UCSD-AML1 (cell line): ENCODE data around the gene CABP4.

ENCODE experiments used
- DNase-seq: peaks from one replicate; lab custom pipeline; 2025; ENCODE audit not compliant: unreplicated experiment; lab: John Stamatoyannopoulos, UW

The CABP4 gene

DNA sequence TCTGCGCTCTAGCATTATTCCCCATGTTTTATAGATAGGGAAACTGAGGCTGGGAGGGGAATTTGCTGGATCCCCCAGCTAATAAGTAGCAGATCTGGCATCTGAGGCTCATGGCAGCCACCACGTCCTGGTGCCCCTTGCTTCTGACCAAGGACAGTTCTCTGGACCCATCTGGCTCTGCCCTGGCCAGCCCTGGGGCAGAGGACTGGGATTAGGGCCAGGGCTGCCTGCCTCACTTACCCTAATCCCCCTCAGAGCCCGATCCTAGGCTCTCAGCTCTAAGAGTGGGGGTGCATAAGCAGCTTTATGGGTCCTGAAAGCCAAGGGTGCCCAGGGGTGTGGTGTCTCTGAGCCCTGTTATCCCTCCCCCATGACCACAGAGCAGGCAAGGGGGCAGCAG, at the start of gene CABP4:
Gene CABP4, plus strand, starts transcription at position 301 of the 400 bp plus-strand sequence. Its CDS starts 70 bp downstream, at position 371.
- DNase-seq = no peak

DNA sequence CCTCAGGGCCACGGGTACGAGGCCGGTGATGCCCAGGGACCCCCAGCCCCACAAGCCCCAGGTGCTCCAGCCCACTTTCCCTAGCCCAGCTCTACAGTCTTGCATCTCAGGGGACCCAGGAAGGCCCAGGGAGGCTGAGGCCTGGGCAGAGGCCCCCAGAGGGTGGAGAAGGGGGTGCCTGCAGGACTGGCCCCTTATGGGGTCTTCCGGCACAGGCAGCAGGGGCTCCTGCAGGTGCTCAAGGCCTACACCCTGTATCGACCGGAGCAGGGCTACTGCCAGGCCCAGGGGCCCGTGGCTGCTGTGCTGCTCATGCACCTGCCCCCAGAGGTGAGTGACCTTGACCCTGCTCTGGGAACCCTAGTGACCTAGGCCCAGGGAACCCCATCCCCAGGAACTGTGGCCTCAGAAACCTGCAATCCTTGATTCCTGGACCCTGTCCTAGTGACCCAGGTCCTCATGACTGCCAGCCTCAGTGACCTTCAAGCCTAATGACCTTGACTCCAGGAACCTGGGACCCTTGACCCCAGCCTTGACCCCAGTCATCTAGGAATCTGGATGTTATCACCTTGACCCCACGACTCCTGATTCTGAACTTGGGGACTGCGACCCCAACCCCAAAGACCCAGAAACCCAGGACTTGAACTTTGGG, 49.3 kb upstream of the CABP4 start:
- DNase-seq = no peak

DNA sequence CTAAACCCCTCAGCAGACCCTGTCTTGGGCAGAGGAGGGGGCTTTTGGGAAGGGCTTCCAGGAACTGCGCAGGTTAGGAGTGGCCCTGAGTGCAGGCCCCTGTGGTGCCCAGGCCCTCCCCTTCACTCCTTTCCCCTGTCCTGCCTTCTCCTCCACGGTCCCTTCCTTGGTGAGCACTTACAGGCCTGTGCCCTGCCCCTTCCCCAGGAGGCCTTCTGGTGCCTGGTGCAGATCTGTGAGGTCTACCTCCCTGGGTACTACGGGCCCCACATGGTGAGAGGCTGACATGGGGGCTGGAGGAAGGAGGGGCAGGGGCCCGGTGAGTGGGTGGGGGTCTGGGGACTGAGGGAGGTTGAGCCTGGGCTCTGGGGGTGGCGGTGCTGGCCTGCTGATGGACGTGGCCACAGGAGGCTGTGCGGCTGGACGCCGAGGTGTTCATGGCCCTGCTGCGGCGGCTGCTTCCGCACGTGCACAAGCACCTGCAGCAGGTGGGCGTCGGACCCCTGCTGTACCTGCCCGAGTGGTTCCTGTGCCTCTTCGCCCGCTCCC, 48.7 kb upstream of the CABP4 start:
- no peak for DNase-seq

DNA sequence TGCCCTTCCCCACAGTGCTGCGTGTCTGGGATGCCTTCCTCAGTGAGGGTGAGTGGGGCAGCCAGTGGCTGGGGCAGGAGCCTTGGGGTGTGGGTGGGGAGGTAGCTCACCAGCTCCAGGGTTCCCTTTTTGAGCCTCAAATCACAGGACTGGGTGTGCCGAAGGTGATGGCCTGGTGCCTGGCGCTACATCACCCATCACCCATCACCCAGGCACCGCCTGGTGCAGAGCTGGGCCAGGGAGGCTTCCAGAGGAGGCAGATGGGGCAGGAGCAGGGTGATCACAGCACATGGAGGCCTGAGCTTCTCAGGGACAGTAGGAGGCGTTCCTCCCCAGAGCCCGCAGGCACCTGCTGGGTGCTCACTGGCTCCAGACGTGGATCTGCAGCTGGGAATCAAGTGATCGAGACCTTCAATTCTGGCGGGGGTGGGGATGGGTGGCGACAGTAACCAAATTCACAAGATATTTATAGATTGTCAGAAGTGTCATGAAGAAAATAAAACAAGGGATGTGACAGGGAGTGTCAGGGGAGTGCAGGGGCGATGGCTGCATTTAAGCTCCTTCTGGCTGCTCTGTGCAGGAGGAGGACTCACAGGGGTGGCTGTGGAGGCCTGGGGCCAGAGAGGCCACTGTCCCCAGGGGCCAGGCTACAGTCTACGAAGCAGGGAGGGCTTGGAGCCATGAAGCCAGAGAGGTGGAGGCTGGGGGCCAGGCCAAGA, 48.0 kb upstream of the CABP4 start:
- no peak for DNase-seq

DNA sequence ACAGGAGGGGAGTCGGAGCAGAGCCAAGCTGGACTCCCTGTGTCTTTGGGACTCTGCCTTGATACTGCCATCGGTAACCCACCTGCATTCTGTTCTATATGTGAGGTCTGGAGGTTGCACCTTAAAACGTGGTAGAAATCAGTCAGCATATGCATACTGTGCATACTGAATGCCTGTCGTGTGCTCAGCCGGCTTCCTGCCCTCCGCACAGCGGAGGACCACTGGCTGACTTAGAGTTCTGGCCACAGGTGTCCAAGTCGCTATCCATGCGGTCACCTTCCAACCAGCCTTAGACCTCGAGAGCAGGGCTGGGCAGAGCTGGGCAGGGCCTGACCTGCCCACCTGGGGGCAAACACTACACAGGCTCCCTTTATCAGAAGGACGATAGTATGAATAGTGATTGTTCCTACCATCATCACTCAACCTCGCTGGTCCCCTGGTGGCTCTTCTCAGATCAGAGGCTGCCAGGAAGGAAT, 47.4 kb upstream of the CABP4 start:
- DNase-seq = no peak

DNA sequence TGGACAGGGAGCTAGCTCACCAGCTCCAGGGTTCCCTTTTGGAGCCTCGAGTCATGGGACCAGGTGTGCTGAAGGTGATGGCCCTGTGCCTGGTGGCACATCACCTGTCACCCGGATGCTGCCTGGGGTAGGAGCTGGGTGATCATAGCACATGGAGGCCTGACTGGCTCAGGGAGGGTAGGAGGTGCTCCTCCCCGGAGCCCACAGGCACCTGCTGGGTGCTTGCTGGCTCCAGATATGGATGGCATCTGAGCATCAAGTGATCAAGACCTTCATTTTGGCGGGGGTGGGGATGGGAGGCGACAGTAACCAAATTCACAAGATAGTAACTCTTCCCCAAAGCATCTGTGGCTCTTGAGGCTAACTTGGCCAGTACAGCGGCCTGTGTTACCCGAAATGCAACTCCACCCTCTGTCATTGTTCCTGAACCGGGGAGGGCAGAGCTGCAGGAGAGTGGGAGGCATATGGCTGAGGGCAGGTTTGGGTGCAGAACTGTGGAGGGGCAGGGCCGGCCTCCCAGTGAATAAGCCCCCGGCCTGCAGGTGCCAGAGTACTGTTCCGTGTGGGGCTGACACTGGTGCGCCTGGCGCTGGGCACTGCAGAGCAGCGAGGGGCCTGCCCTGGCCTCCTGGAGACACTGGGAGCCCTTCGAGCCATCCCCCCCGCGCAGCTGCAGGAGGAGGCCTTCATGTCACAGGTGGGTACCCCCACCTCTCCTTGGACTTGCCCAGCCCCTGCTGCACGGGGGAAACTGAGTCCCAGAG, 46.5 kb upstream of the CABP4 start:
- no peak for DNase-seq

DNA sequence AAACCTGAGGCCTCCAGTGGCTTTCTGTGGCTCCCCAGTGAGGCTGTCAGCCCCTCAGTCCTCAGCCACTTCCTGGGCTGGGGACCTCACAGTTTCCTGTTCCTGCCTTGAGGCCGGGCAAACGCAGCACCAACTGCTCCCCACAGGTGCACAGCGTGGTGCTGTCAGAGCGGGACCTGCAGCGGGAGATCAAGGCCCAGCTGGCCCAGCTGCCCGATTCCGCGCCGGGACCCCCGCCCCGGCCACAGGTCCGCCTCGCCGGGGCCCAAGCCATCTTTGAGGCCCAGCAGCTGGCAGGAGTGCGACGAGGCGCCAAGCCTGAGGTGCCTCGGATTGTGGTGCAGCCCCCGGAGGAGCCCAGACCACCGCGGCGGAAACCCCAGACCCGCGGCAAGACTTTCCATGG, 45.9 kb upstream of the CABP4 start:
- DNase-seq = peak; percentile 72

DNA sequence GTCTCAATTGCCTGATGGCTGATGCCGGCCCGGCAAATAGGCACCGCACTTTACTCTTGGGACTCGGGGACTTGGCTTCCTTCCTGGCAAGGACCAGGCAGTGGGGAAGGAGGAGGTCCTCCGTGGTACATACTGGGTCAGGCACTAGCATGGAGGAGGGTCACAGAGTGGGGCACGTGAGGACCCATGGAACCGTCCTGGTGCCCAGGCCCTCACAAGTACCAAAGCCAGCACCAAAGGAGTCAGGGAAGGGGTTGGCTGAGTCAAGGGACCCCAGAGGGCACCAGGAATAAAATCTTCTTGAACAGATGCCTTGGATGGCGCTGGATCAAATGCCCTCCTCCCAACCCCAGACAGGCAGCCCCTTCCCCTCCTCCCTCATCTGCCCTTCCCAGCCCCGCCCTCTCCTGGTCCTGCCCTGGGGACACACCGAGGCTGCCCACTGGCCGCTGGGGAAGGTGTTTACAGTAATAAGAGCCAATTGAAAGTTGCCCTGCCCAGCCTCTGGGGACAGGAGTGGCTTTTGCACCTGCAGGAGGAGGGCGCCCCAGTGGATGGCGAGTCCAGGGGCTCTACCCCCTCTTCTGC, 45.3 kb upstream of the CABP4 start:
- no peak for DNase-seq

DNA sequence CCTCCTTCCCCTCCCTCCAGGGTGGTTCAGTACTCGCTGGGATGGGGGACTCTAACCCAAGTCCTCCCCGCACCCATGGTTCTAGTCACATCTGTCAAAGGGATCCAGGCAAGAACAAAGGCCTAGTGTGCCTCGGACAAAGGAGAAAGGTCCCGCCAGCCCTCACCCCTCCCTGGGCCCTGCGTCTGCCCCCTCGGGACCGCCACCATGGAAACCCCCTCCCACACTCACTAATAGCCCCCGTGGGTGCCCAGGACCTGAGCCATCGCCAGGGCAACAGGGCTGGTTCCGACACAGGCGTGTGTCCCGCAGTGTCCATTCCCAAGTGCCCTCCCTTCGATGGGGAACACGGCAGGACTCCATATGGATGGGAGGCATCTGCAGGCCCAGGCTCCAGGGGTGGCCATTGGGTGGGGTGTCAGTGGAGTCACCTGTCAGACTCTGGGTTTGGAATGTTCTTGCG, 44.8 kb upstream of the CABP4 start:
- no peak for DNase-seq

DNA sequence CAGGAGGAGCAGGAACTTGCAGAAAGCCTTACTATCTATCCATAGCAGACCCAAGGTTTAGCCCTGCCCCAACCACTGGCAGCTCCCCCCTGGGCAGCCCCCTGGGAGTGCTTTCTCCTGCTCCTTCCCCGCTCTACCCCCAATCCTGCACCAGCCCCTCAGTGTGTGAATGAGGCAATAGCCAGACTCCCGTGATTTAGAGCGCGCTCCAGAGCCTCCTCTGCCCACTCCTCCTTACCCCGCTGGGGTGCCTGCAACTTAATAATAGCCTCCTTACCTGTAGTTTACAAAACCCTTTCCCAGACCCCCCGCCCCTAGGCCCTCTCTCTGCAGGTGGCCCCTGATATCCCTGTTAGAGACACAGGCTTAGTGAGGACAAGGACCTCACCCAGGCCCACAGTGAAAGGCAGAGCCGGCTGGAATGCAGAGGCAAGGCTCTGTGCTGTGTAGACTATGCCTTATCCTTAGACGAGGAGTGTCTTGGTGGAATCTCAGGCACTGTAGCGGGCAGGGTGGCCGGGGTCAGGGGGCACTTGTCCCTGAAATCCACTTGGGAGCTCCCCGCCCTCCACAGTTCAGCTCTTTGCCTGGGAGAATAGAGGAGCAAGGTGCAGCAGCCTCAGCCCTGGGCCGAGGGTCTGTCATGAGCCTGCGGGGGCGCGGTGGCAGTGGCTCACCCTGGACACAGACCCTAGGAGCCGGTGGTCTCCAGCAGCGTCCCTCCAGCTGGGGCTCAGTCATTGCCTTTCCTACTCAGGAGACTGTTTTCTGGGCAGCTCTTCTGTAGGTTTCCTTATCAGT, 44.0 kb upstream of the CABP4 start:
- no peak for DNase-seq

DNA sequence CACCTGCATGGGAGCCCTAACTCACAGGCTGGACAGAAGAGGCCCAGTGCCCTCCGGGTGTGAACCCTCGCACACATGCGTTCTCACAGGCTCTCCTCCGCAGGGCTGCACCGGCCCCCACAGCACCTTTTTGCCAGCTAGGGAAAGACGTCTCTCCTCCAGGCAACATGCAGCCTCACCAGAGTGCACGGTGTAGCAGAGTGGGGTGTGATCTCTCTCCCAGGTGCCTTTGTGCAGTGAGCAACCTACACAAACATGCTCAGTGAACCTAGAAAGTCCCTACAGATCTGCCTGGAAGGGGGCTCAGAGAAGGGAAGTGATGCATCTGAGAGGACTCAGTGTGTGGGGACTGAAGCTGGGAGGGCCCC, 43.4 kb upstream of the CABP4 start:
- no peak for DNase-seq

DNA sequence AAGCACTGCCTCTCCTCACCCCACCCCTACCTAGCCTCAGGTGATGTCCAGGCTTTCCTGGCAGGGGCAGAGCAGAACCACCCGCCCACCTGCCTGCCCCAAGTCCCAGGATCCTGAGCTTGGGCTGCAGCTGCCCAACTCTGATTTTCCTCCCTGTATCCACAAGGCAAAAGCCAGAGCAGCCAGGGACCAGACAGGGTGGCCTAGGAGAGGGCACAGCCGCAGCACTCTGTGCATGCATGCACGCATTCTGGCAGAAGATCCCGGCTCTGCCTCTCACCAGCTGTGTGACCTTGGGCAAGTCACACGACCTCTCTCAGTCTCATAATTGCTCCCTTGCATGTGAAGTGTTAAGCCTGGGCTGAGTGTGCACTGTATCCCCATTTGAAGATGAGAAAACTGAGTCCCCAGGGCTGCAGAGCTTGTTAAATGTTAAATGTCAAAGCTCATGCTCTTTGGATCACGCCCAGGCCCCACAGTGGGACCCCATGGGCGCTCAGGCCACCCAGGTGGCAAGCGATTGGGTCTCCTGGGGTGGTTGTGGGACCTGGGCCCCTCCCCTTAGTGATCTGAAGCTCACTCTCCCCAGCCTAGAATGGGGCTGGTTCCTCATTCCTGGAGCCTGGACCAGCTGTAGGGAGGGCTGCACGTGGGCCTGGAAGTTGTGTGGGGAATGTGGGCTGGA, 42.5 kb upstream of the CABP4 start:
- DNase-seq = no peak

DNA sequence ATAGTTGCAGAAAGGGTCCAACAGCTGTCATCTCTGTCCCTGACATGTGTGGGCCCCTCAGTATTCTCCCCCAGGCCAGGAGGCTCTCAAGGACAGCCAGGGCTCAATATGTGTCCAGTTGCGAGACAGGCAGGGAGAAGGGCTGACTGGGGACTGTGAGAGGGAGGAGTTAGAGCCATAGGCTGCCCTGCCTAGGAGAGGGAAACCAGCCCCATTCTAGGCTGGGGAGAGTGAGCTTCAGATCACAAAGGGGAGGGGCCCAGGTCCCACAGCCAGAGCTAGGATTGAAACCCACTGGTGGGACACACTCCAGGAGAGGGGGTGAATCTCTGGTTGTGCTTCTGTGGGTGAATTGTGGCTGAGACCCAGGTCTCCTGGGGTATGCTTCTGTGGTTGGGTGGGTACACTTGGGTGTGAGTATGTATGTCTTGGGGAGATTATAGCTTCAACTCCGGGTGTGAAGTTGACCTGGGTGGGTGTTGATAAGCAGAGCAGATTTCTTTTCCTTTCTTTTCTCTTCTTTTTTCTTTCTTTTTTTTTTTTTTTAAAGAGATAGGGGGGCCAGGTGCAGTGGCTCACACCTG, 41.8 kb upstream of the CABP4 start:
- DNase-seq = no peak

DNA sequence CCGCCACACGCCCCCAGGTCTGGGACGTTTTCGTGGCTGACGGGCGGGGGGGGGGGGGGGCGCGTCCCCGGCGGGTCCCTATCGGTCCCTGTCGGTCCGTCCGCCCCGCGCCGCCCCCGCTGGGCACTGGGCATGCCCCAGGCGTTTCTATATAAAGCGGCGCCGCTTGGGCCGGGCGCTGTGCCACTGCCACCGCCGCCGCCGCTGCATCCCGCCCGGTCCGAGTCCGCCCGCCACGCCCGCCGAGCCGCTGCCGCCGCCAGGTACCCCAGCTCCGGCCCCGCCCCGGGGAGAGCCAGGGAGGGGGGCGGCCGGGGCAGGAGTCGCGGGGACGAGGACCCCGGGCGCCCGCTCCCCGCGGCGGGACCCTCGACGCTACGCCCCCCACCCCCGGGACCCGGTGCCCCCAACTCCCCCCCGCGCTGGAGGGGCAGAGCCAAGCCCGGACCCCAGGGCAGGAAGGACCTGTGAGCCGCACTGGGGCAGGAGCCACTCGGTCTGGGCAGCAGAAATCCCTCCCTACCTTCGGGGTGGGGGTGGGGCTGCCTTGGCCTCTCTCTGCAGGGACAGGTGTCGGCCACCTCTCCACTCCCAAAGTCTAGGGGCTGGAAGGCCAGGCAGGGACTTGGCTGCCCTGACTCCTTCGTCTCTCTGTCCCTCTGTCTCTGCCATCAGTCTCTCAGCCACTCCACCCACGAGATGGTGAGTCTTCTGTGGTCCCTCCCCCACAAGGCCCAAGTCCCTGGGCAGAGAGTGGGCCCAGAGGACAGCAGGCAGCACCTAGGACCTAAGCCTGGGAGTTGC, 39.5 kb upstream of the CABP4 start, which contains the start of gene CARNS1:
Gene CARNS1, plus strand, starts transcription at position 178 of the 804 bp plus-strand sequence. Its CDS starts 522 bp downstream, at position 700.
- no peak for DNase-seq

DNA sequence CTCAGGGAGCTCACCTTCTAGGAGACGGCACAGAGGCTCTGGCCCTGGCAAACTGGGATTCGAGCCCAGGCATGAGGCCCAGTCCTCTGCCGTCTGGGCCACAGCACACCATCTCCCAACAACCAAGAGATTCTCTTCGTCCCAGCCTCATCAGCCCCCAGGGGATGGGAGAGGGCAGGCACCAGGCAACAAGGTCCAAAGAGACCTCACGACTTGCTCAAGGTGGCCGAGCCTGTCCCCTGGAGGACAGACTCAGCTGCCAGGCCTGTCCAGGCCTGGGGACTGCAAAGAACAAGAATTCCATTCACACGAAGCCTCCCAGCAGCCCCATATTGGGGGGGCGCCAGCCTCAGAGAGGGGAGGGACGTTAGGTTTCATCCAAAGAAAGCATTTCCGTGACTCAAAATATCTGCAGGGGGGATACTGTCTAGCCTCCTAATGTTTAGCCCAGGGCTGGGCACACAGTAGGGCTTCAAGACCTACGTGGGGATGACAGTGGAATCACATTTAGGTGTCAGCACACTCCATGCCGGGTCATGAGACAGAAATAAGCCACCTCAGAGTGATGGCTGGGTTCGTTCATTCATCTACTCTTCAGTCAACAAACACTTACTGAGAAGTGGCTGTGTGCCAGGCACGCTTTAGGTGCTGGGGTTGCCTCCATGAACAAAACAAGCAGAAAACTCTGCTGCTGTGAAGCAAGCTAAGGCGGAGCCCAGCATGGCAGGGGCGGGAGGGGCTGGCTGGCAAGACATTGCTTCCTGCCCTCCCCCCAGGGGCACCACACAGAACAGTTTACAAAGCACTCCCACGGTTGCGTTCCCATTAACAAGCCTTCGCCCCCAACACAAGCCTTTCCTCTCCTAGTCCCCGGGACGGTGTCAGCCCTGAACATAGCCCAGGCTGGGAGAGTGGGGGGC, 38.5 kb upstream of the CABP4 start:
- DNase-seq = peak; percentile 32

DNA sequence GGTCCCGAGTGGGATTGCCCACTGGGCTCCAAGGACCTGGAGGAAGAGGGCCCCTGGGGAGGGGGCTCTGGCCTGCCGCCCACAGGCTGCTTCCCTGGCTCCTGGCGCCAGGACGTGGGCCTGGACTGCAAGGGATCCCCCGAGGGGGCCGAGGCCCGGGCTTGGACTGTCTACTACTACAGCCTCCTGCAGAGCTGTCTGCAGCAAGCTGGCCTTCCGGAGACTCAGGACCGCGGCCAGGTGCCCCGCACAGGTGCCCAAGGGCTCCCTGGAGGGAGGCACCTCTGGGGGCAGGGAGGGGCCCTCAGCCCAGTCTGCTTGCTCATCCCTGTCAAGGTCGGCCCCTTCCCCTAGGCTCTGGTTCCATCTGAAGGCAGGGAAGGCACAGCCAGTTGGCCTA, 37.7 kb upstream of the CABP4 start:
- no peak for DNase-seq

DNA sequence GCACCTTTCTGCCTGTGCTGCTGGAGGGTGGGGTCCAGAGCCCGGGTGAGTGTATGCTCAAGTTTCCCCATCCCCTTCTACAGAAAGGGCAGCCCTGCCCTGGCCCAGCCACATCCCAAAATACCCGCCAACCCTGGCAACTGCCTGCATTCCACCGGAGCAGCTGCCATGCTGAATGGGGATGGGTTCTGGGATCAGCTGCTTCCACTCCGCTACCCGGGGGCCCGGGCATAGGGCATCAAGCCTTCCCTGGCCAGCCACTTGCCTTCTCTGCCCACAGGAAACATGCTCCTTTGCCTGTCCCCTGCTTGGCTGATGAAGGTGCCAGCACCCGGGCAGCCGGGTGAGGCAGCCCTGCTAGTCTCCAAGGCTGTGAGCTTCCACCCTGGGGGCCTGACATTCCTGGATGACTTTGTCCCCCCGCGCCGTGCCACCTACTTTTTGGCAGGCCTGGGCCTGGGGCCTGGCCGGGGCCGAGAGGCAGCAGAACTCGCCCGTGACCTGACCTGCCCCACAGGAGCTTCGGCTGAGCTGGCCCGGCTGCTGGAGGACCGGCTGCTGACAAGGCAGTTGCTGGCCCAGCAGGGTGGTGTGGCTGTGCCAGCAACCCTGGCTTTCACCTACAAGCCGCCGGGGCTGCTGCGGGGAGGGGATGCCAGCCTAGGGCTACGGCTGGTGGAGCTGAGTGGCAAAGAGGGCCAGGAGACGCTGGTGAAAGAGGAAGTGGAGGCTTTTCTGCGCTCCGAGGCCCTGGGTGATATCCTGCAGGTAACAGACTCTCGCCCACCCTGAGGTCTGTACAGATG, 36.5 kb upstream of the CABP4 start:
- no peak for DNase-seq
